HUES64 (cell line): Measurements from ENCODE around the gene ADAP1.

Source experiments
- H3K27ac ChIP-seq: 2 replicates; pipeline ENCODE4 v1.7.0; 2013; ENCODE audit warnings: low read depth, low read length, inconsistent platforms
- H3K27me3 ChIP-seq: 2 replicates; pipeline ENCODE4 v1.6.1; 2013; ENCODE audit warnings: mild to moderate bottlenecking, low read length; ENCODE audit not compliant: insufficient read depth
- H3K36me3 ChIP-seq: 2 replicates; pipeline ENCODE4 v1.6.1; 2013; ENCODE audit warnings: mild to moderate bottlenecking, low read length; ENCODE audit not compliant: insufficient read depth
- H3K4me1 ChIP-seq: 2 replicates; pipeline ENCODE4 v1.6.1; 2013; ENCODE audit warnings: mild to moderate bottlenecking, low read length, moderate library complexity; ENCODE audit not compliant: insufficient read depth
- H3K4me3 ChIP-seq: 2 replicates; pipeline ENCODE4 v1.5.1; 2013; ENCODE audit warnings: mild to moderate bottlenecking, low read length, moderate library complexity
- H3K9ac ChIP-seq: 2 replicates; pipeline ENCODE4 v1.6.1; 2013; ENCODE audit warnings: mild to moderate bottlenecking, low read depth, low read length
- H3K9me3 ChIP-seq: 2 replicates; pipeline ENCODE4 v1.6.1; 2013; ENCODE audit warnings: low read depth, low read length; ENCODE audit not compliant: insufficient read depth
- WGBS: fragments of 150-250, 120-280 bp; methylation state at CpG from one replicate; pipeline ENCODE4 v1.1.7; 2013; ENCODE audit warnings: missing lambda C conversion rate; 5-methylcytosine and 5-hydroxymethylcytosine counted together

The ADAP1 gene

DNA sequence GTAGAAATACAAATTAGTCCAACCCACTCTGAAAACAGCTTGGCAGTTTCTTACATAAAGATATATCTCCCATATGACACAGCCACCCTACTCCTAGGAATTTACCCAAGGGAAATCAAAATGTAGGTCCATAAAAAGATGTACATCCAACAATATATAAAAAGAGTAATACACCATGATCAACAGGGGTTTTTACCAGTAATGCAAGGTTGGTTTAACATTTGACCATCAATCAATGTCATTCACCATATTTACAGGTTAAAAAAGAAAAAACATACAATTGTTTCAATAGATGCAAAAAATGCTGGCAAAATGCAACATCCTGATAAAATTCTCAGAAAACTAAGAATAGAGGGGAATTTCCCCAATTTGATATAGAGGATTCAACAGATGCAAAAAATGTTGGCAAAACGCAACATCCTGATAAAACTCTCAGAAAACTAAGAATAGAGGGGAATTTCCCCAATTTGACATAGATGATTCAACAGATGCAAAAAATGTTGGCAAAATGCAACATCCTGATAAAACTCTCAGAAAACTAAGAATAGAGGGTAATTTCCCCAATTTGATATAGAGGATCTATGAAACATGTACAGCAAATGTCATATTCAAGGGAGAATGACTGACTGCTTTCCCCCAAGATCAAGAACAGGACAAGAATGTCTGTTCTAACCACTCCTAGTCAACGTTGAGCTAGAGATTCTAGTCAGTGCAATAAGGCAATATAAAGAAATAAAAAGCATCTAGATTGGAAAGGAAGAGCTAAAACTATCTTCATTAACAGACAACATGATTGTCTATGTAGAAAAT is 13.7 kb downstream of the ADAP1 start:
- Histone ChIP-seq H3K27me3 (peaks cover 14% of the 10 kb centered on the region), H3K36me3 (no peaks in the 10 kb centered on the region), H3K9ac (no peak overlapping the region), H3K27ac (no peak overlapping the region), H3K4me1 (peaks cover 6% of the 10 kb centered on the region; the same call in 1 of the 2 replicates), H3K4me3 (no peak overlapping the region), H3K9me3 (no peaks in the 10 kb centered on the region; the same call in 1 of the 2 replicates)
- 86% methylated on average over 1 of the region's 2 CpGs for WGBS

DNA sequence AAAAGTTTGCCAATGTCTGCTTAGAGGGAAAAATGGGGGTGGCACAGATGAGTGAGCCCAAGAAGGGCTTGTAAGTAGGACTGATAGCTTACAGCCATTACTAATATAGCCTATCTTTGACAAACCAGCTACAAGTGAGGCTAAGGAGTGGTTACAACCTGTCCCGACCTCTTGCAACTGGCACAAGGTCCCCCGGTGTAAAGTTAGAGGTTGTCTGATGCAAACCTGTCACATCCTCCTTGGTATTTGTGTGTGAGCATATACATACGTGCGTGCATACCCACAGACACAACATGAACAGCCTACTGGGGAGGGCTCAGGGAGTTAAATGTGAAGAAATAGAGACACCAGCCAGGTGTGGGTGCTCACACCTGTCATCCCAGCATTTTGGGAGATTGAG is 14.6 kb downstream of the ADAP1 start:
- H3K9me3 ChIP-seq, result no peaks in the 10 kb centered on the region; the same call in 1 of the 2 replicates
- no peak overlapping the region for H3K27ac ChIP-seq
- no peaks in the 10 kb centered on the region for H3K4me1 ChIP-seq
- 87% methylated on average over 4 of the region's 4 CpGs for WGBS
- no peak overlapping the region for H3K4me3 ChIP-seq
- no peak overlapping the region for H3K9ac ChIP-seq
- no peaks in the 10 kb centered on the region for H3K36me3 ChIP-seq
- H3K27me3 ChIP-seq, result peaks cover 14% of the 10 kb centered on the region

DNA sequence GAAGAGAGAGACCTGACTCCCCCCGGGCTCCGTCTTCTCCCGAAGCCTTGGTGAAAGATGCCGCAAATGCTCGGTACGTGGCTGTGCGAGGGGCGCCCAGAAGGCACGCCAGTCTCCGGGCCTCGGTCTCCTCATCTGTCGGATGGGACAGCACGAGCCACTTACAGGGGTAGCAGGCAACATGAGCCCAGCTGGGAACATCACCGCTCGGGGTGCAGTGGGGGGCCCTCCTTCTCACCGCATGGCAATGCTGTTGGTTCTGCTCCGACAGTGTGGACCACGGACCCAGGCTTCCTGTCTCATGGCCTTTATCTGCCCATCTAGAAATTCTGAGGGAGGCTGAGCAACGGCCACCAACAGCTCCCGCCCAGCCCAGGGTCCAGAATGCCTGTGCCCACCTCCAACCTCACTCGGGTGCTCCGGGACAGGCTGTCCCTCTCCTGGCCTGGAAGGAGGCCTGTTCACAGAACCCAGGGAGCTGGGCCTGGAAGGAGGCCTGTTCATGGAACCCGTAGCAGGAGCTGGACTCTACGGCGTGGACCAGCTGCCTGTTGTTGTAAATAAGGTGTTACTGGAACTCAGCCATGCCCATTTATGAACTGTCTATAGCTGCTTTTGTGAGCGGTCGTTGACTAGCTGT is 15.8 kb downstream of the ADAP1 start:
- H3K36me3 ChIP-seq, result no peaks in the 10 kb centered on the region
- H3K4me3 ChIP-seq, result no peak overlapping the region
- 95% methylated on average over 27 of the region's 27 CpGs for WGBS
- no peaks in the 10 kb centered on the region for H3K4me1 ChIP-seq
- no peaks in the 10 kb centered on the region; the same call in 1 of the 2 replicates for H3K9me3 ChIP-seq
- H3K27me3 ChIP-seq, result peaks cover 14% of the 10 kb centered on the region
- no peak overlapping the region for H3K9ac ChIP-seq
- no peak overlapping the region for H3K27ac ChIP-seq

DNA sequence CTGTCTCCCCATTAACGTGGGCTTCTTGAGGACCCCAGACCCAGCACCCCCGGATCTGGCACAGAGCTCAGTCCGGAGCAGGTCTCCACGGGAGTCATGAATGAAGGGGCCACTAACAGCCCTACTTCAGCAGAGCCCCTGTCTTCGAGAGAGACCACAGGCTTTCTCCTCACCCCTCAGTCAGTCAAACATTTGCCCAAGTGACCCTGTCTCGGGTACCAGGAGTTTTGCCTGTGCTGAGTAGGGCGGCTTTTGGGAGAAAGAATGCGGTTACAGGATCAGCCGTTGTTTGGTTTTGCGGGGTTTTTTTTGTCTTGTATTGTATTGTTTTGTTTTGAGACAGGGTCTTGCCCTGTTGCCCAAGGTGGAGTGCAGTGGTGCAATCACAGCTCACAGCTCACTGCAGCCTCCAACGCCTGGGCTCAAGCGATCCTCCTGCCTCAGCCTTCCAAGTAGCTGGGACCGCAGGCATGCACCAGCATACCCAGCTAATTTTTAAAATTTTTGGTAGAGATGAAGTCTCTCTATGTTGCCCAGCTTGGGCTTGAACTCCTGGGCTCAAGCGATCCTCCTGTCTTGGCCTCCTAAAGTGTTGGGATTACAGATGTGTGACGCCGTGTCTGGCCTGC is 16.5 kb downstream of the ADAP1 start:
- 88% methylated on average over 16 of the region's 16 CpGs for WGBS
- H3K9me3 ChIP-seq, result no peaks in the 10 kb centered on the region; the same call in 1 of the 2 replicates
- H3K9ac ChIP-seq, result no peak overlapping the region
- H3K4me3 ChIP-seq, result no peak overlapping the region
- no peak overlapping the region for H3K27ac ChIP-seq
- H3K4me1 ChIP-seq, result no peaks in the 10 kb centered on the region
- H3K27me3 ChIP-seq, result peaks cover 14% of the 10 kb centered on the region
- H3K36me3 ChIP-seq, result no peaks in the 10 kb centered on the region

DNA sequence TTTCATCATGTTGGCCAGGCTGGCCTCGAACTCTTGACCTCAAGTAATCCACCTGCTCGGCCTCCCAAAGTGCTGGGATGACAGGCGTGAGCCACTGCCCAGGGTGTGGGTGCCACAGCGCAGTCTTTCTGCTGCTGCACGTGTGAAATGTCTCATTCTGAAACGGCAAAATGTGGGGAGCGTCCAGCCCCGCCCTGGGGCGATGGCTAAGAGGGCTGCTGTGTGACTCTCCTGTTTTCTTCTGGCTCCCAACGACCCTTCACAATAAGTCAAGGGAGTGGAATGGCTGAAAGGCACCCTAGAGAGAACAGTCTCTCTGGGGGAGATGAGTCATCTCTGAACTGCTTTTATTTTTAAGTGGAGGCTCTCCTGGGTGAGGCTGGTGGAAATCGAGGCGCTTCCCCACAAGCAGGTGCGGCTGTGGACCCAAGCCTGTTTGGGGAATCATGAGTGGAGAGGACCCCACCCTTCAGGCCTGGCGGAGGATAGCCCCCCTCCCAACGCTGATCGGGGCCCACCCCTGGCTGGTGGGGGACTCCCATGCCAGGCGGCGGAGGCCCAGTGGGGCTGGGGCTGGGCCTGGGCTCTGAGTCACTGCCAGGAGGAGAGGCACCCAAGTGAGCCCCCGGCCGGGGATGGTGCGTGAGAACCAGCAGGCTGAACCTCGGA is 18.0 kb downstream of the ADAP1 start:
- 85% methylated on average over 22 of the region's 22 CpGs for WGBS
- peaks cover 7% of the 10 kb centered on the region; the same call in 1 of the 2 replicates for H3K27me3 ChIP-seq
- no peaks in the 10 kb centered on the region for H3K4me1 ChIP-seq
- no peaks in the 10 kb centered on the region; the same call in 1 of the 2 replicates for H3K9me3 ChIP-seq
- H3K27ac ChIP-seq, result no peak overlapping the region
- no peaks in the 10 kb centered on the region for H3K36me3 ChIP-seq
- H3K4me3 ChIP-seq, result no peak overlapping the region
- H3K9ac ChIP-seq, result no peak overlapping the region

DNA sequence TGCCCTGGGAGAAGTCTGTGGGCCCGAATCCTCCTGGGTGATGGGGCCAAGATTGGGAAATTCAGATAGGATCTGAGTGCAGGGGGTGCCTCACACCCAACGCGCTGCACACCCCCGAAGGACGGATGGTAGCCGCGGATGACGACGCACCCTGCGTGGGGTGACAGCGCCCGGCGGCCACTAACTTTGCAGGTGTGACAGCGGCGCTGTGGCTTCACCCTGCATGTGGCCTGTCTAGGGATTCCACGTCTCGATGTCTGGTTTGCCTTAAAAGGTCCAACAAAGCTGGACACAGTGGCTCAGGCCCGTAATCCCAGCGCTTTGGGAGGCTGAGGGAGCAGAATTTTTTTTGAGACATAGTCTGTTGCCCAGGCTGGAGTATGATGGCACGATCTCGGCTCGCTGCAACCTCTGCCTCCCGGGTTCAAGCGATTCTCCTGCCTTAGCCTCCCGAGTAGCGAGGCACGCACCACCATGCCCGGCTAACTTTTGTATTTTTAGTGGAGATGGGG is 18.6 kb downstream of the ADAP1 start:
- Histone ChIP-seq H3K27ac (no peak overlapping the region), H3K27me3 (peaks cover 1% of the 10 kb centered on the region; the same call in 1 of the 2 replicates), H3K9me3 (no peaks in the 10 kb centered on the region; the same call in 1 of the 2 replicates), H3K4me3 (no peak overlapping the region), H3K4me1 (no peaks in the 10 kb centered on the region), H3K36me3 (no peaks in the 10 kb centered on the region), H3K9ac (no peak overlapping the region)
- WGBS, result 92% methylated on average over 28 of the region's 28 CpGs

DNA sequence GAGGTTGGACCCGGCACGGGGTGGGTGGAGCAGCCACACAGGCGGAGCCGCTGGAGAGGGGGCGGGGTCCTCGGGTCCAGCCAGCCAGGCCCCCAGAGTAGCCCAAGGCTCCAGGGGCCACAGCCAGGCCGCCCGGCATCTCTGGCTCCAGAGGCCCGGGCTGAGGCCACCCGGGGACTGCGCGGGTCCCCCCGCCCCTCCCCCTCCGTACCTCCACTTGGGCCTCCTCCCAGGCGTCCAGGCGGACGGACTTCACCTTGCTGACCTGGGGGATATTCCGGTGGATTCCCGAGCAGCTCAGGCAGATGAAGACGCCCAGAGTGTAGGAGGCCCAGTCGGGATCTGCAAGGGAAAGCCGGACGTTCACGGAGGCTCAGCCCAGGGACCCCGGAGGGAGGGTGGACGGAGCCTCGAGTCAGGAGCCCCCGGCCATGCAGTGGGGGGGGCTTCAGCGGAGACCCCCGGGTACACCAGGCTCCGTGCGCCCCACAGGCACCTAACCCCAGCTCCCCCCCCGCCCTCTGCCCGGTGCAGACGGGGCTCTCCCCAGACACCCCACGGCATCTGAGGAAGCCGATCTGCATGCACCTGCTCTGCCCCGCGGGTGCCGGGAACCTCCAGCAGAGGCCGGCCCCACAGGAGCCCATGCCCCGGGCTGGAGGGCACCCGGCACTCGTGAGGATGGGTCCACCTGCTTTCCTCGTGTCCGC is 19.2 kb downstream of the ADAP1 start:
- Histone ChIP-seq H3K4me3 (no peak overlapping the region), H3K9ac (no peak overlapping the region), H3K4me1 (no peaks in the 10 kb centered on the region), H3K27me3 (no peaks in the 10 kb centered on the region), H3K9me3 (no peaks in the 10 kb centered on the region; the same call in 1 of the 2 replicates), H3K36me3 (no peaks in the 10 kb centered on the region), H3K27ac (no peak overlapping the region)
- 89% methylated on average over 46 of the region's 46 CpGs for WGBS

DNA sequence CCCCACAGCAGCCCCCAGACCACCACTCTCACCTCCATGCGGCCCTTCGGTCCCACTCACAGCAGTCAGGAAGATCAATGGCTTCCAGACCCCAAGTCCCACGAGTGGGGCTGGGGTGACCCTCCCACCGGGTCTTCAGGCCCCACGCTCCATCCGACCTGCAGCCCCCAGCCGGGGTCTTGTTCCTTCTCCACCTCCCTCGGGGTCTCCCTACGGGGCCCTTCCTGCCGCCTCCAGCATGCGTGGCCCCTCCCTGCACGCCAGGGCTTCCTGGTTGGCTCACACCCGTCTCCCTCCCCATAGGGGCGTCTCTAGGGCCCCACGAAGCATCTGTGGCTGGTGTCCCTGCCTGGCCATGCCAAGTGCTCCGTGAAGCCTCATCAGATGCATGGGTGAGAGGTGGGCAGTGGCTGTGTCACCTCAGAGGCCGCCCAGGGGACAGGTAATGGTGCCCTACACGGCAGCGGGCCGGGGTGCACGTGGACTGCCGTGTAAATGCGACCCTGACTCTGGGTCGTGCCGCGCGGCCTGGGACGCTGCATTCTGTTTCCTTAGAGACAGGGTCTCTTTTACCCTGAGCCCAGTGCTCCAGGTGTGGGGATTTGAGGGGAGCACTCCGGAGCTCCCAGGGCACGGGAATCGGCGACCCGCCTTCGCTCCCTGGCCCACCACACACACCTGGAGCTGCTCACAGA is 19.9 kb downstream of the ADAP1 start:
- H3K9ac ChIP-seq, result no peak overlapping the region
- no peak overlapping the region for H3K27ac ChIP-seq
- H3K27me3 ChIP-seq, result no peaks in the 10 kb centered on the region
- H3K4me3 ChIP-seq, result no peak overlapping the region
- H3K36me3 ChIP-seq, result no peaks in the 10 kb centered on the region
- H3K9me3 ChIP-seq, result no peaks in the 10 kb centered on the region
- H3K4me1 ChIP-seq, result no peaks in the 10 kb centered on the region
- WGBS, result 92% methylated on average over 34 of the region's 34 CpGs

DNA sequence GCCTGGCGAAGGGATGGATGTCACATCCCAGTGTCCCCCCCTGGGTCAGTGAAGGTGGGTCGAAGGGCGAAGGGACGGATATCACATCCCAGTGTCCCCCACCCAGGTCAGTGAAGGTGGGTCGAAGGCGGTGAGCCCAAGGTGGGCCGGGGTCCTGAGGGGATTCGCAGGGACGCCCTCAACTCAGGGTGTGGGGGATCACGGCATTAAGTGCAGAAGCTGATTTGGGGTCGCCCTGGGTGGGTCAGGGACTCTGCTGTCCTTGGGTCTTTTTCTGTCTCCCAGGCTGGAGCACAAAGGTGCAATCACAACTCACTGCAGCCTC is 21.9 kb downstream of the ADAP1 start:
- H3K9me3 ChIP-seq, result no peaks in the 10 kb centered on the region
- H3K27me3 ChIP-seq, result no peaks in the 10 kb centered on the region
- no peak overlapping the region for H3K27ac ChIP-seq
- no peaks in the 10 kb centered on the region for H3K36me3 ChIP-seq
- 93% methylated on average over 11 of the region's 11 CpGs for WGBS
- H3K4me3 ChIP-seq, result no peak overlapping the region
- no peak overlapping the region for H3K9ac ChIP-seq
- H3K4me1 ChIP-seq, result no peaks in the 10 kb centered on the region
